GM12892 (cell line): ENCODE results near the gene CCDC85A.

Source experiments
- POLR2A ChIP-seq: IDR thresholded peaks from 2 replicates; pipeline ENCODE4 v1.6.1; 2011; ENCODE audit warnings: low read depth, low read length, control low read depth
- POLR2AphosphoS5 ChIP-seq: IDR thresholded peaks from 2 replicates; pipeline ENCODE4 v1.6.1; 2011; ENCODE audit warnings: low read depth, low read length, control low read depth
- TAF1 ChIP-seq: IDR thresholded peaks from 2 replicates; pipeline ENCODE4 v1.6.1; 2011; ENCODE audit warnings: low read depth, mild to moderate bottlenecking, control low read depth, low read length, borderline replicate concordance

DNA sequence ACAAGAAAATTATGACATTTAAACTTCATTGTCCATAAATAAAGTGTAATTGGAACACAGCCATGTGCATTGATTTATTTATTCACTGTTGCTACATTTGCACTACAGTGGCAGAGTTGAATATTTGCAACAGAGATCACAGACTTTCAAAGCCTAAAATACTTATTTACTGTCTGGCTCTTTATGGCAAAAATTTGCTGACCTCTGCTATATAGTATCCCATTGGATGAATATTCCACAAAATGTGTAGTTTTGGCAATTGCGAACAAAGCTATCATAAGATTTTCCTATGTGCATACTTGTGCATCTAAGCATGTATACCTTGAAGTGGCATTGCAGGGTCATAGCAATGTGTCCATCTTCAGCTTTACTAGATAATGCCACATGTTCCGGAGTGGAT is 32.1 kb downstream of the CCDC85A start:
- no peak for TF ChIP-seq POLR2AphosphoS5
- TF ChIP-seq POLR2A, result no peak
- TF ChIP-seq TAF1, result no peak
